GM18498 (cell line): ENCODE measurements around the gene IGFBP4.

ENCODE experiments used
- ATAC-seq: cut with Tn5 transposase; IDR thresholded peaks from one replicate; pipeline ENCODE4 v1.9.1; 2021; ENCODE audit warnings: mild to moderate bottlenecking, moderate library complexity; ENCODE audit not compliant: unreplicated experiment

Gene IGFBP4

GRCh38 chr17:40454613-40454995 is 11.4 kb downstream of the IGFBP4 start:
- ATAC-seq: no peak

GRCh38 chr17:40456396-40456951 is 13.2 kb downstream of the IGFBP4 start:
- ATAC-seq: no peak

GRCh38 chr17:40457369-40457768 is 14.1 kb downstream of the IGFBP4 start:
- ATAC-seq: no peak

GRCh38 chr17:40457964-40458791 is 14.9 kb downstream of the IGFBP4 start:
- ATAC-seq: no peak

- no peak for ATAC-seq
Measured at GRCh38 chr17:40458851-40459482, 15.7 kb downstream of the IGFBP4 start.

GRCh38 chr17:40459636-40460603 is 16.7 kb downstream of the IGFBP4 start:
- ATAC-seq: no peak

- ATAC-seq: no peak
Measured at GRCh38 chr17:40460604-40460967, 17.3 kb downstream of the IGFBP4 start.

- no peak for ATAC-seq
Measured at GRCh38 chr17:40460968-40461731, 17.9 kb downstream of the IGFBP4 start.

- ATAC-seq: no peak
Measured at GRCh38 chr17:40461732-40462342, 18.6 kb downstream of the IGFBP4 start.

GRCh38 chr17:40462343-40463121 is 19.3 kb downstream of the IGFBP4 start:
- ATAC-seq: no peak

- no peak for ATAC-seq
Measured at GRCh38 chr17:40463122-40463550, 19.9 kb downstream of the IGFBP4 start.

- no peak for ATAC-seq
Measured at GRCh38 chr17:40464392-40464855, 21.2 kb downstream of the IGFBP4 start.

- ATAC-seq: no peak
Measured at GRCh38 chr17:40466298-40466971, 23.2 kb downstream of the IGFBP4 start.

GRCh38 chr17:40467281-40467867 is 24.1 kb downstream of the IGFBP4 start:
- ATAC-seq: no peak

- no peak for ATAC-seq
Measured at GRCh38 chr17:40468560-40468959, 25.3 kb downstream of the IGFBP4 start.

- no peak for ATAC-seq
Measured at GRCh38 chr17:40469805-40470675, 26.8 kb downstream of the IGFBP4 start.
